ENCODE data around the gene IL17RD.

DNA sequence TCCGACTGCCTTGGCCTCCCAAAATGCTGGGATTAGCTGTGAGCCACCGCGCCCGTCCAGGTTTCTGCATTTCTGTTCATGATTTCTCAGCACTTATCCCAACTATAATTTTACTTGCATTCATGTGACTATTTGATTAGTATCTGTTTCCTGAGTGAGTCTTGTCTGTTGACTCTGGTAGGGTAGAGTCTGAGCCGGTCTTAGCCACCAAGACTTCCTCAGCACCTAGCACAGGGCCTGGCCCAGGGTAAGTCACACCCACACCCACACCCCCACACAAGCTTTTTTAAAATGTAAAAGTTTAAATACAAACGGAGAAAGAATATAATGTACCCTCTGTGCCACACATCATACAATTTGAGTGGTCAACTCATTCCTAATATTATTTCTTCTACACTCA, 107.8 kb downstream of the IL17RD start:
- TF ChIP-seq CREM (IDR thresholded peaks at IDR 0.05; ENCODE audit: low read depth) (no peak), ZZZ3 (IDR thresholded peaks at IDR 0.05; ENCODE audit: control insufficient read depth, insufficient read length, low read depth) (no peak), BACH1 (IDR thresholded peaks at IDR 0.05; ENCODE audit: borderline replicate concordance) (no peak), EGR1 (IDR thresholded peaks at IDR 0.05; ENCODE audit: borderline replicate concordance in 1 of 2, low read depth in 2 of 2, low read length in 2 of 2) (no peak), TCF12 (IDR thresholded peaks at IDR 0.05; ENCODE audit: low read depth, low read length) (no peak), SIN3A (IDR thresholded peaks at IDR 0.05; ENCODE audit: low read depth, low read length) (no peak), GABPA (IDR thresholded peaks at IDR 0.05; ENCODE audit: low read depth) (no peak), SP1 (IDR thresholded peaks at IDR 0.05; ENCODE audit: low read depth, low read length) (no peak), CEBPB (IDR thresholded peaks at IDR 0.05; ENCODE audit: borderline replicate concordance in 1 of 2, low read depth in 2 of 2, low read length in 2 of 2) (no peak), ESRRA (IDR thresholded peaks at IDR 0.05; ENCODE audit: low read length) (no peak), MEF2B (IDR thresholded peaks at IDR 0.05; ENCODE audit: partially characterized antibody, poor library complexity, severe bottlenecking) (no peak)
- TF ChIP-seq, protein P1, sequence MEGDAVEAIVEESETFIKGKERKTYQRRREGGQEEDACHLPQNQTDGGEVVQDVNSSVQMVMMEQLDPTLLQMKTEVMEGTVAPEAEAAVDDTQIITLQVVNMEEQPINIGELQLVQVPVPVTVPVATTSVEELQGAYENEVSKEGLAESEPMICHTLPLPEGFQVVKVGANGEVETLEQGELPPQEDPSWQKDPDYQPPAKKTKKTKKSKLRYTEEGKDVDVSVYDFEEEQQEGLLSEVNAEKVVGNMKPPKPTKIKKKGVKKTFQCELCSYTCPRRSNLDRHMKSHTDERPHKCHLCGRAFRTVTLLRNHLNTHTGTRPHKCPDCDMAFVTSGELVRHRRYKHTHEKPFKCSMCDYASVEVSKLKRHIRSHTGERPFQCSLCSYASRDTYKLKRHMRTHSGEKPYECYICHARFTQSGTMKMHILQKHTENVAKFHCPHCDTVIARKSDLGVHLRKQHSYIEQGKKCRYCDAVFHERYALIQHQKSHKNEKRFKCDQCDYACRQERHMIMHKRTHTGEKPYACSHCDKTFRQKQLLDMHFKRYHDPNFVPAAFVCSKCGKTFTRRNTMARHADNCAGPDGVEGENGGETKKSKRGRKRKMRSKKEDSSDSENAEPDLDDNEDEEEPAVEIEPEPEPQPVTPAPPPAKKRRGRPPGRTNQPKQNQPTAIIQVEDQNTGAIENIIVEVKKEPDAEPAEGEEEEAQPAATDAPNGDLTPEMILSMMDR (IDR thresholded peaks at IDR 0.05 in 2 of 3, conservative IDR thresholded peaks at IDR 0.05 in 1 of 3; ENCODE audit: control insufficient read depth in 2 of 3, extremely low read depth in 1 of 3, insufficient read depth in 1 of 3, low read depth in 3 of 3, low read length in 3 of 3), result no peak
- TF ChIP-seq, protein P2, sequence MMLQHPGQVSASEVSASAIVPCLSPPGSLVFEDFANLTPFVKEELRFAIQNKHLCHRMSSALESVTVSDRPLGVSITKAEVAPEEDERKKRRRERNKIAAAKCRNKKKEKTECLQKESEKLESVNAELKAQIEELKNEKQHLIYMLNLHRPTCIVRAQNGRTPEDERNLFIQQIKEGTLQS (IDR thresholded peaks at IDR 0.05; ENCODE audit: borderline replicate concordance, extremely low read depth, low read depth, low read length), result no peak
- TF ChIP-seq, protein P3, sequence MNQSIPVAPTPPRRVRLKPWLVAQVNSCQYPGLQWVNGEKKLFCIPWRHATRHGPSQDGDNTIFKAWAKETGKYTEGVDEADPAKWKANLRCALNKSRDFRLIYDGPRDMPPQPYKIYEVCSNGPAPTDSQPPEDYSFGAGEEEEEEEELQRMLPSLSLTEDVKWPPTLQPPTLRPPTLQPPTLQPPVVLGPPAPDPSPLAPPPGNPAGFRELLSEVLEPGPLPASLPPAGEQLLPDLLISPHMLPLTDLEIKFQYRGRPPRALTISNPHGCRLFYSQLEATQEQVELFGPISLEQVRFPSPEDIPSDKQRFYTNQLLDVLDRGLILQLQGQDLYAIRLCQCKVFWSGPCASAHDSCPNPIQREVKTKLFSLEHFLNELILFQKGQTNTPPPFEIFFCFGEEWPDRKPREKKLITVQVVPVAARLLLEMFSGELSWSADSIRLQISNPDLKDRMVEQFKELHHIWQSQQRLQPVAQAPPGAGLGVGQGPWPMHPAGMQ (IDR thresholded peaks at IDR 0.05; ENCODE audit: borderline replicate concordance), result no peak

Data from GM12878 (cell line).